GM12891 (cell line): ENCODE measurements around the gene VAV2.

Experiments
- PAX5 ChIP-seq: IDR thresholded peaks from 2 replicates; pipeline ENCODE4 v1.6.1; 2011; ENCODE audit warnings: low read length, moderate library complexity, mild to moderate bottlenecking; ENCODE audit not compliant: insufficient read depth, severe bottlenecking
- POLR2AphosphoS5 ChIP-seq: IDR thresholded peaks from 2 replicates; pipeline ENCODE4 v1.6.1; 2011; ENCODE audit warnings: low read depth, low read length, control low read depth
- TAF1 ChIP-seq: IDR thresholded peaks from 2 replicates; pipeline ENCODE4 v1.6.1; 2011; ENCODE audit warnings: low read depth, low read length, control low read depth

DNA sequence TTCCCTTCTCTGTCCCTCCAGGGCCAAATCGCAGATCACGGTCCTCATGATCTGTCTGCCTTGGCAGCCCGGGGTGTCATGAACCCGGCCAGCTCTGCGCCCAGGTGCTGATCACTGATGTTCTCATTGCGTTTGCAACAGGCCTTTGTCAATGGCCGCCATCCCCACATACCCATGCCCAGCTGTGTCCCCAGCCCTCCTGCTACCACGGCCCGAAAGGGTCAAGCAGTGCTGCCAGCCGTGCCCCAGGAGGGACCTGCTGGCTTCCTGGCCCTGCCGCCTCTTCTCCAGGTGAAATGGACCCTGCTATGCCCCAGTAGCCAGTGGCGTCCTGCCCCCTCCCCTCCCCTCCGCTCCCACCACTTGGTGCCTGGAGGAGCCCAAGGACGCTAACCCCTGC is 12.8 kb upstream of the VAV2 start:
- TF ChIP-seq TAF1 (no peak), POLR2AphosphoS5 (no peak), PAX5 (no peak)
